Measurements from ENCODE around the gene LRRFIP2.

LRRFIP2 gene

GRCh38 chr3:37118163-37118562 lies 56.2 kb downstream of the LRRFIP2 start:
- H3K27ac Mint-ChIP-seq: no peak overlapping the region
- H3K36me3 Mint-ChIP-seq: peaks cover 16% of the 10 kb centered on the region
- no peak overlapping the region for H3K4me3 Mint-ChIP-seq
- H3K27me3 Mint-ChIP-seq: no peaks in the 10 kb centered on the region
- H3K9me3 Mint-ChIP-seq: no peaks in the 10 kb centered on the region
- H3K4me1 Mint-ChIP-seq: peaks cover 23% of the 10 kb centered on the region

DNA sequence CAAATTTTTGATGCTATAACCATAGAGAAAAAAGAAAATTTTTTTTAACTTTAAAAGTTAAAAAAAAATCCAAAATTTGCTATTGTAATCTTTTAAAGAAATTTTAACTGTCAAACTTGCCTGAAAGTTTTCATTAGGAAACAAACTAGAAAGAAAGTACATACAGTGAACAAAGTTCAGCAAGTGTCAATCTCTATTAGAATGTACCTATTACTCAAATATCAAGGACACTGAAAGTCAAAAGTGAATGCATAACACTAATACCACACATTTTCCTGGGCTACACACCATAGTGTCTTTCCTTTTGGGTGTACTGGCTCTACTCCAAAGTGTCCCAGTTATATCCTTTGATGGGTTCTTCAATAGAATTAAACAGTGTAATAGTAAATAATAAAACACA lies 56.8 kb downstream of the LRRFIP2 start:
- no peak overlapping the region for H3K4me3 Mint-ChIP-seq
- H3K27ac Mint-ChIP-seq: no peak overlapping the region
- H3K36me3 Mint-ChIP-seq: peaks cover 18% of the 10 kb centered on the region
- no peaks in the 10 kb centered on the region for H3K27me3 Mint-ChIP-seq
- peaks cover 23% of the 10 kb centered on the region for H3K4me1 Mint-ChIP-seq
- H3K9me3 Mint-ChIP-seq: no peaks in the 10 kb centered on the region

DNA sequence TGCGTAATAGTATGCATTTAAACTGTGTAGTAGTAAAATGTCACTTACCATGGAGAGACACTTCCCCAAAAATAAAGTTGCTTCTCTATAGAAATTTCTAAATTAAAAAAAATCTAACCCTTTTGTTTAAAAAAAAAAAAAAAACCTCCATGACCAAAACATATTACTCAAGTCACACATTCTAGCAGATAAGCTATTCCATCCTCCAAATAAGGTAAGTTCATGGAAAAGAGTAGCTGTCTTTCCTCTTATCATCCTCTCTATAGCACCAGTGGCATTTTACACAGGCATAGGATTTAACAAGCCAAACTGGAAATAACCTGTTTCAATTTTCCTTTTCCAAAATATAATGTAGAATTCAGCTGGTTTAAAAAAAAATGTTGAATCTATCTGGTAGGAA lies 57.4 kb downstream of the LRRFIP2 start:
- Mint-ChIP-seq H3K27ac (no peak overlapping the region), H3K27me3 (no peaks in the 10 kb centered on the region), H3K36me3 (peaks cover 13% of the 10 kb centered on the region), H3K4me1 (peaks cover 23% of the 10 kb centered on the region), H3K9me3 (no peaks in the 10 kb centered on the region), H3K4me3 (no peak overlapping the region)

GRCh38 chr3:37115446-37115845 lies 58.9 kb downstream of the LRRFIP2 start:
- Mint-ChIP-seq H3K27me3 (no peaks in the 10 kb centered on the region), H3K27ac (peak overlapping the region; percentile 41)

GRCh38 chr3:37114251-37115145 lies 59.9 kb downstream of the LRRFIP2 start:
- Mint-ChIP-seq H3K27ac (peak overlapping the region; percentile 84), H3K4me1 (peaks cover 23% of the 10 kb centered on the region), H3K9me3 (no peaks in the 10 kb centered on the region), H3K4me3 (peak overlapping the region; percentile 26), H3K27me3 (no peaks in the 10 kb centered on the region), H3K36me3 (peaks cover 11% of the 10 kb centered on the region)

More at GRCh38 chr3:37115446-37115845, 58.9 kb downstream of the LRRFIP2 start:
- peaks cover 11% of the 10 kb centered on the region for H3K36me3 Mint-ChIP-seq
- no peaks in the 10 kb centered on the region for H3K9me3 Mint-ChIP-seq
- peaks cover 23% of the 10 kb centered on the region for H3K4me1 Mint-ChIP-seq
- no peak overlapping the region for H3K4me3 Mint-ChIP-seq

GRCh38 chr3:37112987-37113386 lies 61.4 kb downstream of the LRRFIP2 start:
- H3K27me3 Mint-ChIP-seq: no peaks in the 10 kb centered on the region
- no peaks in the 10 kb centered on the region for H3K9me3 Mint-ChIP-seq
- H3K27ac Mint-ChIP-seq: peak overlapping the region; percentile 66
- peaks cover 11% of the 10 kb centered on the region for H3K36me3 Mint-ChIP-seq
- peaks cover 23% of the 10 kb centered on the region for H3K4me1 Mint-ChIP-seq
- H3K4me3 Mint-ChIP-seq: no peak overlapping the region

- Mint-ChIP-seq H3K36me3 (peaks cover 10% of the 10 kb centered on the region), H3K27ac (no peak overlapping the region), H3K9me3 (no peaks in the 10 kb centered on the region)
Observed at GRCh38 chr3:37111199-37111598, 63.2 kb downstream of the LRRFIP2 start.

GRCh38 chr3:37107846-37108245 lies 66.5 kb downstream of the LRRFIP2 start:
- H3K9me3 Mint-ChIP-seq: no peaks in the 10 kb centered on the region
- H3K27ac Mint-ChIP-seq: no peak overlapping the region
- H3K4me3 Mint-ChIP-seq: no peak overlapping the region
- H3K27me3 Mint-ChIP-seq: no peaks in the 10 kb centered on the region
- H3K4me1 Mint-ChIP-seq: no peaks in the 10 kb centered on the region
- H3K36me3 Mint-ChIP-seq: peaks cover 4% of the 10 kb centered on the region

More at GRCh38 chr3:37111199-37111598, 63.2 kb downstream of the LRRFIP2 start:
- peaks cover 19% of the 10 kb centered on the region for H3K4me1 Mint-ChIP-seq
- no peak overlapping the region for H3K4me3 Mint-ChIP-seq
- H3K27me3 Mint-ChIP-seq: no peaks in the 10 kb centered on the region

GRCh38 chr3:37103103-37103808 lies 71.1 kb downstream of the LRRFIP2 start:
- H3K4me3 Mint-ChIP-seq: no peak overlapping the region
- H3K9me3 Mint-ChIP-seq: no peaks in the 10 kb centered on the region
- H3K27me3 Mint-ChIP-seq: no peaks in the 10 kb centered on the region
- no peak overlapping the region for H3K27ac Mint-ChIP-seq
- no peaks in the 10 kb centered on the region for H3K4me1 Mint-ChIP-seq
- peaks cover 7% of the 10 kb centered on the region for H3K36me3 Mint-ChIP-seq

DNA sequence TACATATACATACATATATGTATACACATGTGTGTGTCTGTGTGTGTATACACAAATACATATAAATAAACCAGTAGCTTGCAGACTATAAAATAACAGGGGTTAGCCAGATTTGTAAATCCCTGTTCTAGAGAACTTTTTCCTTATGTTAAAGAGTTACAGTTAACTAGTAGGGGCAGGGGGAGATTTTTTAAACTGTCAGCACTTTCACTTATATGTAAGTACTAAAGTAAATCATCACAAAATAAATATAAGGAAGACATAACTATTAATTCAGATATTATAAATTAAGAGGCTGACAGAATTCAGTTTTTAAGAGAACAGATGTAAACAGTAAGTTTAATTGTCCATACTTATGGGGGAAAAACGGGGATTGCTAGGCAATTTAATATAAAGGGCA lies 74.0 kb downstream of the LRRFIP2 start:
- Mint-ChIP-seq H3K36me3 (peaks cover 5% of the 10 kb centered on the region), H3K27me3 (no peaks in the 10 kb centered on the region), H3K9me3 (no peaks in the 10 kb centered on the region), H3K4me3 (no peak overlapping the region), H3K27ac (no peak overlapping the region), H3K4me1 (peaks cover 6% of the 10 kb centered on the region)

GRCh38 chr3:37099469-37099868 lies 74.9 kb downstream of the LRRFIP2 start:
- Mint-ChIP-seq H3K4me1 (peaks cover 6% of the 10 kb centered on the region), H3K9me3 (no peaks in the 10 kb centered on the region), H3K36me3 (peaks cover 6% of the 10 kb centered on the region), H3K4me3 (no peak overlapping the region), H3K27me3 (no peaks in the 10 kb centered on the region), H3K27ac (no peak overlapping the region)

DNA sequence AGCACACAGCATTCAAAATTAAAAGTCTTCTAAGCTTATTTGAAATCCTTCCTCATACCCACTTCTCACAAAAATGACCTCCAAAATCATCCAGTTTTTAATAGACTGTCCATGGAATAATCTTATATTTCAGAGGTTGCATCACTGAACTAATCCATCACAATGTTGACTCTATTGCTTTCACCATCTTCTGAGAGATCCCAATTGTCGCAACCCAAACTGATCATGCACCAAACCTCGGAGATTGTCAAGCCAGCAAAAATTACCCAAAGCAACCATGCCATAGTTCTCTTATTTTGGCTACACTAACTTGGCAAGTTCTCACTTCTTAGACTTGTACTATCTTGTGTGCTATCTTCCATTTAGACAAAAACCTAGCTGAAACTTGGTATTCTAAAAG lies 75.5 kb downstream of the LRRFIP2 start:
- no peak overlapping the region for H3K27ac Mint-ChIP-seq
- no peak overlapping the region for H3K4me3 Mint-ChIP-seq

DNA sequence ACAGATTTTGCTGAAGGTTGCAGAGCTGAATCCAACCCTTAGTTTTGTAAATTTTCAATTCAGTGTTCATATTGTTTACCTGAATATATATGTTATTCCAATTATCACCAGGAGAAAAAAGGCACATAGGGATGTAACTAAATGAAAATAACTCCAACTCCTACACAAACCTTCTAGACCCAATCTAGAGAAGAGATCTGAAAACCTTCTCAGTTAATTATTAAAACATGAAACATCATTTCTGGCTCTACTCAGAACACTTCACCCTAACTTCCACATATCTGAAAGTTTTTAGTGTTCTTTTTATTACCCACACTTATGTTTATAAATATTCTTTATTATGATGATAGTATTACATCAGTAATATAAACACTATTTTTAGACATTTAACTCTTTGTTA lies 76.6 kb downstream of the LRRFIP2 start:
- Mint-ChIP-seq H3K36me3 (peaks cover 15% of the 10 kb centered on the region), H3K27ac (no peak overlapping the region), H3K4me3 (no peak overlapping the region), H3K27me3 (no peaks in the 10 kb centered on the region), H3K9me3 (no peaks in the 10 kb centered on the region), H3K4me1 (peaks cover 6% of the 10 kb centered on the region)

More for the DNA sequence above, 75.5 kb downstream of the LRRFIP2 start:
- H3K4me1 Mint-ChIP-seq: peaks cover 6% of the 10 kb centered on the region
- peaks cover 7% of the 10 kb centered on the region for H3K36me3 Mint-ChIP-seq
- H3K9me3 Mint-ChIP-seq: no peaks in the 10 kb centered on the region
- no peaks in the 10 kb centered on the region for H3K27me3 Mint-ChIP-seq

GRCh38 chr3:37096975-37097374 lies 77.4 kb downstream of the LRRFIP2 start:
- Mint-ChIP-seq H3K9me3 (no peaks in the 10 kb centered on the region), H3K4me1 (peaks cover 6% of the 10 kb centered on the region), H3K4me3 (no peak overlapping the region), H3K27ac (peak overlapping the region; percentile 11), H3K36me3 (peaks cover 14% of the 10 kb centered on the region), H3K27me3 (no peaks in the 10 kb centered on the region)

- H3K27me3 Mint-ChIP-seq: no peaks in the 10 kb centered on the region
- no peak overlapping the region for H3K4me3 Mint-ChIP-seq
- peaks cover 17% of the 10 kb centered on the region for H3K36me3 Mint-ChIP-seq
- H3K4me1 Mint-ChIP-seq: peaks cover 6% of the 10 kb centered on the region
- H3K9me3 Mint-ChIP-seq: no peaks in the 10 kb centered on the region
- H3K27ac Mint-ChIP-seq: no peak overlapping the region
Observed at GRCh38 chr3:37096288-37096687, 78.1 kb downstream of the LRRFIP2 start.

DNA sequence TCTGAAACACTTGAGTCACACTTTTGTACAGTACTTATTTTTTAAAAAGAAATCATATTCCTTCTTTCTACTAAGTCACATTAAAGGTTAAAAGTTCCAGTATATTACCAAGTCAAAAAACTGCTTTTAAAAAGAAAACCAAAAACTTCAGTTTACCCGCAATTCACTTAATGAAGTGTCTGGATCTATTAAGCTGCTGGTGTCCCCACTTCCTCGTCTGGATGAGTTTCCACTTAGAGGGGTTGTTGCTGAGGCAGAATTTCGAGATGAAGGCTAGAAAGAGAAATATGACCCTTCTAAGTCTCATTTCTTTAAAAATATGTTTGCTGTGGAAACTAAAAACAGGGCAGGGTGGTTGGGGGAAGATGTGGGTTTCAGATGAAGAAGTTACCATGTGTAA lies 79.7 kb downstream of the LRRFIP2 start:
- Mint-ChIP-seq H3K36me3 (peaks cover 21% of the 10 kb centered on the region), H3K9me3 (no peaks in the 10 kb centered on the region)

More for the DNA sequence above, 79.7 kb downstream of the LRRFIP2 start:
- no peaks in the 10 kb centered on the region for H3K27me3 Mint-ChIP-seq
- peaks cover 6% of the 10 kb centered on the region for H3K4me1 Mint-ChIP-seq
- no peak overlapping the region for H3K4me3 Mint-ChIP-seq
- H3K27ac Mint-ChIP-seq: no peak overlapping the region
